Gastroesophageal sphincter (tissue), 3 donors: ENCODE data around the gene NPHP3.

Source experiments
- CTCF ChIP-seq, 4 experiments: fragments of 200-600 bp in 2 of 4; fragments of 450-650 bp in 2 of 4; sonication (generic) in 1 of 4; IDR thresholded peaks; one replicate each; pipeline ENCODE4 v1.5.1; 2017 to 2019; ENCODE audit warnings: antibody characterized with exemption in 4 of 4, mild to moderate bottlenecking in 2 of 4, moderate library complexity in 2 of 4
- EP300 ChIP-seq: sonication (generic); formaldehyde crosslinking; IDR thresholded peaks from one replicate; pipeline ENCODE4 v1.6.1; 2017; ENCODE audit warnings: antibody characterized with exemption, mild to moderate bottlenecking
- POLR2A ChIP-seq, 2 donors: fragments of 450-650 bp; IDR thresholded peaks; one replicate each; pipeline ENCODE4 v1.6.1; 2017; ENCODE audit warnings: antibody characterized with exemption in 2 of 2, mild to moderate bottlenecking in 2 of 2, moderate library complexity in 1 of 2
- POLR2AphosphoS5 ChIP-seq: sonication (generic); formaldehyde crosslinking; IDR thresholded peaks from one replicate; pipeline ENCODE4 v1.6.1; 2017; ENCODE audit warnings: antibody characterized with exemption

- no peak for TF ChIP-seq POLR2A (IDR thresholded peaks at IDR 0.05)
- no peak for TF ChIP-seq CTCF (IDR thresholded peaks at IDR 0.05)
- no peak for TF ChIP-seq EP300
- TF ChIP-seq POLR2AphosphoS5, result no peak
Measured at GRCh38 chr3:132679911-132680310, 42.3 kb downstream of the NPHP3 start.
